Measurements from ENCODE around the gene KRTAP12-2. TPM values are rescaled to one million over a fixed set of nuclear protein-coding genes. Genes with fewer than 3 reads are reported as not detected.
"Not testable (repeated sequence)": the region's sequence is repeated elsewhere in the genome, so short reads cannot be mapped to it uniquely, and the experiment has no call there.

KRTAP12-2 gene
- total RNA-seq, 4 donors from 2014 or later, result not detected

GRCh38 chr21:44636209-44637017 is 30.3 kb downstream of the KRTAP12-2 start:
- TF ChIP-seq, protein P1, sequence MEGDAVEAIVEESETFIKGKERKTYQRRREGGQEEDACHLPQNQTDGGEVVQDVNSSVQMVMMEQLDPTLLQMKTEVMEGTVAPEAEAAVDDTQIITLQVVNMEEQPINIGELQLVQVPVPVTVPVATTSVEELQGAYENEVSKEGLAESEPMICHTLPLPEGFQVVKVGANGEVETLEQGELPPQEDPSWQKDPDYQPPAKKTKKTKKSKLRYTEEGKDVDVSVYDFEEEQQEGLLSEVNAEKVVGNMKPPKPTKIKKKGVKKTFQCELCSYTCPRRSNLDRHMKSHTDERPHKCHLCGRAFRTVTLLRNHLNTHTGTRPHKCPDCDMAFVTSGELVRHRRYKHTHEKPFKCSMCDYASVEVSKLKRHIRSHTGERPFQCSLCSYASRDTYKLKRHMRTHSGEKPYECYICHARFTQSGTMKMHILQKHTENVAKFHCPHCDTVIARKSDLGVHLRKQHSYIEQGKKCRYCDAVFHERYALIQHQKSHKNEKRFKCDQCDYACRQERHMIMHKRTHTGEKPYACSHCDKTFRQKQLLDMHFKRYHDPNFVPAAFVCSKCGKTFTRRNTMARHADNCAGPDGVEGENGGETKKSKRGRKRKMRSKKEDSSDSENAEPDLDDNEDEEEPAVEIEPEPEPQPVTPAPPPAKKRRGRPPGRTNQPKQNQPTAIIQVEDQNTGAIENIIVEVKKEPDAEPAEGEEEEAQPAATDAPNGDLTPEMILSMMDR (IDR thresholded peaks at IDR 0.05 in 4 of 5, conservative IDR thresholded peaks at IDR 0.05 in 1 of 5), result no peak
- no peak for TF ChIP-seq POLR2A (IDR thresholded peaks at IDR 0.05)
- no peak for ATAC-seq

DNA sequence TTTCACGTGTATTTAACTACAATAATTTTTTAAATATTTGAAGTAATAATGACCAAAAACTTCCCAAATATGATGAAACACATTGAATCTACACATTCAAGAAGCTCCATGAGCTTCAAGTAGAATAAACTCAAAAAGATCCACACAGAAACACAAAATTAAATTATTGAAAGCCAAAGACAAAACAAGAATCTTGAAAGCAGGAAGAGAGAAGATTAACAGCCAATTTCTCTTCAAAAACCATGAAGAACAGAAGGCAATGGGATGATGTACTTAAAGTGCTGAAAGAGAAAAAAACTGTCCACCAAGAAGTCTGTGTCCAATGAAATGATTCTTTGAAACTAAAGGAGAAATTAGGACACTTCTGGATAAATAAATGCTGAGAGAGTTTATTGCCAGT is 34.7 kb downstream of the KRTAP12-2 start:
- ATAC-seq (no peak), DNase-seq (no peak)
- in situ Hi-C loops (cut with MboI; ENCODE audit: low sequenced_read_pairs in 4 of 4), result no loop called here
- intact Hi-C loops (cut with DNase I; ENCODE audit: low total_unique reads), result no loop called here
- no peaks in the 10 kb centered on the region for H3K9me3 ChIP-seq
- no peaks in the 10 kb centered on the region for H3K36me3 ChIP-seq
- TF ChIP-seq, protein P1 (IDR thresholded peaks at IDR 0.05 in 4 of 5, conservative IDR thresholded peaks at IDR 0.05 in 1 of 5), result no peak
- no peak for TF ChIP-seq POLR2A (IDR thresholded peaks at IDR 0.05)
- H3K4me3 ChIP-seq, result no peak overlapping the region
- H3K27ac ChIP-seq, result no peak overlapping the region
- H3K27me3 ChIP-seq, result peaks cover 0 to 16% (median 8%) of the 10 kb centered on the region in 3 donors
- no peaks in the 10 kb centered on the region for H3K4me1 ChIP-seq

More at GRCh38 chr21:44636209-44637017, 30.3 kb downstream of the KRTAP12-2 start:
- H3K36me3 ChIP-seq, result no peaks in the 10 kb centered on the region
- no peaks in the 10 kb centered on the region for H3K4me1 ChIP-seq
- no peaks in the 10 kb centered on the region for H3K9me3 ChIP-seq
- H3K27me3 ChIP-seq, result peaks cover 9% of the 10 kb centered on the region in 3 donors
- no peak for DNase-seq
- H3K27ac ChIP-seq, result no peak overlapping the region
- intact Hi-C loops (cut with DNase I; ENCODE audit: low total_unique reads) (no loop called here), in situ Hi-C loops (cut with MboI; ENCODE audit: low sequenced_read_pairs in 4 of 4) (no loop called here)
- no peak overlapping the region for H3K4me3 ChIP-seq

- in situ Hi-C loops (cut with MboI; ENCODE audit: low sequenced_read_pairs in 4 of 4), result no loop called here
- H3K27me3 ChIP-seq, result peaks cover 0 to 16% (median 14%) of the 10 kb centered on the region in 3 donors
- intact Hi-C loops (cut with DNase I; ENCODE audit: low total_unique reads), result no loop called here
- H3K4me1 ChIP-seq, result no peaks in the 10 kb centered on the region
- TF ChIP-seq POLR2A (IDR thresholded peaks at IDR 0.05), result no peak
- TF ChIP-seq, protein P1 (IDR thresholded peaks at IDR 0.05 in 4 of 5, conservative IDR thresholded peaks at IDR 0.05 in 1 of 5), result no peak
- H3K9me3 ChIP-seq, result no peaks in the 10 kb centered on the region
- H3K4me3 ChIP-seq, result no peak overlapping the region
- DNase-seq (no peak), ATAC-seq (no peak)
- H3K36me3 ChIP-seq, result no peaks in the 10 kb centered on the region
- no peak overlapping the region for H3K27ac ChIP-seq
These were observed 36.3 kb downstream of the KRTAP12-2 start for GRCh38 chr21:44630440-44630839.

- TF ChIP-seq POLR2A (IDR thresholded peaks at IDR 0.05), result no peak
- TF ChIP-seq, protein P1 (IDR thresholded peaks at IDR 0.05 in 4 of 5, conservative IDR thresholded peaks at IDR 0.05 in 1 of 5), result no peak
- Histone ChIP-seq H3K4me1 (no peaks in the 10 kb centered on the region), H3K27me3 (peaks cover 0 to 16% (median 14%) of the 10 kb centered on the region in 3 donors), H3K36me3 (no peaks in the 10 kb centered on the region), H3K9me3 (no peaks in the 10 kb centered on the region), H3K4me3 (no peak overlapping the region), H3K27ac (no peak overlapping the region)
- intact Hi-C loops (cut with DNase I; ENCODE audit: low total_unique reads), result no loop called here
- DNase-seq, result no peak
- in situ Hi-C loops (cut with MboI; ENCODE audit: low sequenced_read_pairs in 4 of 4), result no loop called here
- no peak for ATAC-seq
These were observed 37.9 kb downstream of the KRTAP12-2 start for GRCh38 chr21:44628707-44629391.

GRCh38 chr21:44627831-44628233 is 38.9 kb downstream of the KRTAP12-2 start:
- H3K4me3 ChIP-seq; intact Hi-C loops (cut with DNase I; ENCODE audit: low total_unique reads); H3K27ac ChIP-seq; DNase-seq; in situ Hi-C loops (cut with MboI; ENCODE audit: low sequenced_read_pairs in 4 of 4); H3K36me3 ChIP-seq; H3K9me3 ChIP-seq; H3K4me1 ChIP-seq; ATAC-seq: not testable (repeated sequence)
- H3K27me3 ChIP-seq, result peaks cover 0 to 16% (median 14%) of the 10 kb centered on the region in 3 donors

- H3K36me3 ChIP-seq; in situ Hi-C loops (cut with MboI; ENCODE audit: low sequenced_read_pairs in 4 of 4); ATAC-seq; H3K4me3 ChIP-seq; H3K27ac ChIP-seq; H3K4me1 ChIP-seq; DNase-seq; H3K9me3 ChIP-seq; intact Hi-C loops (cut with DNase I; ENCODE audit: low total_unique reads): not testable (repeated sequence)
- H3K27me3 ChIP-seq, result peaks cover 0 to 16% (median 14%) of the 10 kb centered on the region in 3 donors
These were observed 39.4 kb downstream of the KRTAP12-2 start for GRCh38 chr21:44627181-44627822.
